Aorta (tissue), 5 donors: ENCODE results near the gene TNXB. TPM values are rescaled to one million over a fixed set of nuclear protein-coding genes. Genes with fewer than 3 reads are reported as not detected.
"Not testable (repeated sequence)": the region's sequence is repeated elsewhere in the genome, so short reads cannot be mapped to it uniquely, and the experiment has no call there.

ENCODE experiments used
- ATAC-seq: fragments of 200-7000 bp; cut with Tn5 transposase; one replicate; pipeline ENCODE4 v1.9.1; 2022; ENCODE audit warnings: moderate library complexity; ENCODE audit not compliant: low FRiP score
- DNase-seq, 2 donors: peaks; one replicate each; pipeline ENCODE4 v3.0.0-alpha.2; 2020
- H3K27ac ChIP-seq, 2 donors: one replicate each; pipeline ENCODE4 v1.5.1; 2013; ENCODE audit warnings: low read length in 2 of 2, mild to moderate bottlenecking in 2 of 2, moderate library complexity in 2 of 2, control low read depth in 1 of 2, inconsistent platforms in 1 of 2, low read depth in 1 of 2
- H3K27me3 ChIP-seq, 2 donors: one replicate each; pipeline ENCODE4 v1.6.1; 2013; ENCODE audit warnings: control low read depth in 1 of 2, low read length in 1 of 2, mild to moderate bottlenecking in 1 of 2, moderate library complexity in 1 of 2; ENCODE audit not compliant: insufficient read depth in 2 of 2, control insufficient read depth in 1 of 2
- H3K36me3 ChIP-seq, 2 donors: one replicate each; pipeline ENCODE4 v1.6.1; 2013; ENCODE audit warnings: control low read depth in 1 of 2, low read length in 1 of 2, mild to moderate bottlenecking in 1 of 2; ENCODE audit not compliant: insufficient read depth in 2 of 2, control insufficient read depth in 1 of 2
- H3K4me1 ChIP-seq, 2 donors: one replicate each; pipeline ENCODE4 v1.6.1; 2013; ENCODE audit warnings: low read length in 2 of 2, control low read depth in 1 of 2, mild to moderate bottlenecking in 1 of 2, moderate library complexity in 1 of 2; ENCODE audit not compliant: insufficient read depth in 2 of 2, control insufficient read depth in 1 of 2
- H3K4me3 ChIP-seq, 2 donors: one replicate each; pipeline ENCODE4 v1.5.1; 2013; ENCODE audit warnings: low read length in 2 of 2, control low read depth in 1 of 2, mild to moderate bottlenecking in 1 of 2
- H3K9me3 ChIP-seq: one replicate; pipeline ENCODE4 v1.6.1; 2013; ENCODE audit warnings: mild to moderate bottlenecking, low read length; ENCODE audit not compliant: control insufficient read depth
- WGBS, 2 donors: extraction: QIAGEN DNeasy Blood & Tissue Kit; methylation state at CpG; one replicate each; pipeline ENCODE4 v1.1.7; 2013; 5-methylcytosine and 5-hydroxymethylcytosine counted together
- intact Hi-C, 2 donors: fragments of 100-400 bp; cut with DNase I; formaldehyde crosslinking; loops; one replicate each; pipeline versions ENCODE4 v1.14.2 to v1.15.0; 2022
- polyA plus RNA-seq, 2 donors: library from polyadenylated mRNA; stranded (reverse); fragments of 200-250 nt; gene quantifications; one replicate each; pipeline ENCODE4 v1.2.3, GENCODE V29; 2013
- total RNA-seq, 2 donors: library from RNA; stranded (reverse); fragmentation: NEBNext Ultra II Directional; extraction: Animal tissue kit (Norgen Biotek cat#: 25700); gene quantifications; one replicate each; pipeline ENCODE4 v1.2.1, GENCODE V29; 2021
- donor health status: healthy with polysubstance abuse.
- donor health status: Bipolar disorder and iron deficiency.
- donor health status: DM: no; HTN: no; CAD: no.
- donor health status: DM: no; HTN: no; CAD: no.
- donor health status: DM: yes; HTN: yes; CAD: no.

TNXB gene
- total and polyA plus RNA-seq, 4 donors, result 11.1 to 441 (median 116) TPM

- Histone ChIP-seq H3K4me1 (no peaks in the 10 kb centered on the region), H3K36me3 (no peaks in the 10 kb centered on the region), H3K27ac (no peak overlapping the region), H3K4me3 (no peak overlapping the region), H3K27me3 (no peaks in the 10 kb centered on the region), H3K9me3 (no peaks in the 10 kb centered on the region)
- DNase-seq (no peak), ATAC-seq (no peak)
- 61% methylated on average over 1 of the region's 1 CpG for WGBS, 2 donors
- intact Hi-C loops, result no loop called here
Observed at GRCh38 chr6:32146287-32146686, 37.1 kb upstream of the TNXB start.

- ATAC-seq, H3K9me3 ChIP-seq, H3K27ac ChIP-seq, intact Hi-C loops, H3K4me3 ChIP-seq, H3K27me3 ChIP-seq, H3K4me1 ChIP-seq, H3K36me3 ChIP-seq: not testable (repeated sequence)
- WGBS, 2 donors, result 80 to 85% methylated on average over 7 of the region's 7 CpGs
- DNase-seq, result peak in 1 of 2 donors; percentile 4
Observed at GRCh38 chr6:32144238-32144637, 35.1 kb upstream of the TNXB start.

DNA sequence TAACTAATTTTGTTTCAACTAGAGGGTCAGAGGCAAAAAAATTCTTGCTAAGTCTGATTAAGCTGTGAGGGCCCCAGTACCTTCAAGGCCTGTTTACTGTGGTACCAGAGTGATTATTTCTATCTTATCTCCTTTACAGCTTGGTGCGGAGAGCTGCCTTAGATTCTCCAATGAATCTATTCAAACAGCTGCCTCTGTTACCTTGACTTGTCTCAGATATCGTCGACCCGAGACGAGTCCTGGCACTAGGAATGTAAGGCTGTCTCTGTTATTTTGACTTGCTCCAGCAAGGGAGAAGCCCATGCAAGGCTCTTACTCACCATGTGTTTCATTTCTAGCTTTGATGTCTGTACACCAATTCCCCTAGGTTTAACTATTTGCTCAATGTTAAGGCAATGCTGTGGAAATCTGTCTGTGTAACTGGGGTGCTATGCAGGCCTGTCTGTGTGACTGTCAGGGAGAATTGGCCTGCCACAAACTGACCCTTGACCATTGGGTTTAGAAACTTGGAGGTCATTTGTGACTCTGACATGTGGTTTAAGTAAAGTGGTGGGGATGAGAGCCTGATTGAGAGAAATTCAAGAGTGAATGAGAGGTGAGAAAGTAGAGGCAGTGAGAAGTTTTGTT is 31.4 kb upstream of the TNXB start:
- 48 to 59% methylated on average over 5 of the region's 5 CpGs for WGBS, 2 donors
- Histone ChIP-seq H3K9me3 (no peaks in the 10 kb centered on the region), H3K27me3 (no peaks in the 10 kb centered on the region), H3K4me3 (no peak overlapping the region), H3K27ac (no peak overlapping the region), H3K36me3 (no peaks in the 10 kb centered on the region), H3K4me1 (no peaks in the 10 kb centered on the region)
- DNase-seq (no peak), ATAC-seq (no peak)
- intact Hi-C loops, result no loop called here

- intact Hi-C loops, result no loop called here
- Histone ChIP-seq H3K4me3 (no peak overlapping the region), H3K4me1 (no peaks in the 10 kb centered on the region), H3K27ac (no peak overlapping the region), H3K9me3 (no peaks in the 10 kb centered on the region), H3K27me3 (no peaks in the 10 kb centered on the region), H3K36me3 (no peaks in the 10 kb centered on the region)
- WGBS, 2 donors, result 46 to 47% methylated on average over 5 of the region's 5 CpGs
- ATAC-seq (no peak), DNase-seq (no peak)
Observed at GRCh38 chr6:32139590-32139989, 30.5 kb upstream of the TNXB start.

GRCh38 chr6:32137454-32137853 is 28.3 kb upstream of the TNXB start:
- Histone ChIP-seq H3K9me3 (no peaks in the 10 kb centered on the region), H3K4me3 (no peak overlapping the region), H3K27ac (no peak overlapping the region), H3K27me3 (no peaks in the 10 kb centered on the region), H3K4me1 (no peaks in the 10 kb centered on the region), H3K36me3 (no peaks in the 10 kb centered on the region)
- DNase-seq (no peak), ATAC-seq (no peak)
- intact Hi-C loops, result no loop called here

DNA sequence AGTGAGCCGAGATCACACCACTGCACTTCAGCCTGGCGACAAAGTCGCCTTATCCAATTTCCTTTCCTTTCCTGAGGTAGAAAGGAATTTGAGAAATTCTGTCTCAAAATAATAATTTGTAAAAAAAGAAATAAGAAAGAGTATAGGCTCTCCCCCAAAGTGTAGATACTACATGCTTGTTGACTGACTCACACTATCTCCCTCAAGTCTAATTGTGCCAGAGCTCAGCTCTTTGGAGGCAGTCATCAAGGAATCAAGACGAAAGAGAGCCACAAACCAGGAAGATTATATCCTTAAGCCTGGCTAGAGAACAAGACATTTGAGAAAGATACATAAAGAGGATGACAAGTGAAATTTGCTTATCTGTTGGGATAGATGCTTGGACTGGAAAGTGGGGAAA is 24.6 kb upstream of the TNXB start:
- intact Hi-C loops, result no loop called here
- WGBS, 2 donors, result 45 to 49% methylated on average over 4 of the region's 4 CpGs
- Histone ChIP-seq H3K27ac (no peak overlapping the region), H3K36me3 (no peaks in the 10 kb centered on the region), H3K4me3 (no peak overlapping the region), H3K4me1 (no peaks in the 10 kb centered on the region), H3K27me3 (no peaks in the 10 kb centered on the region), H3K9me3 (no peaks in the 10 kb centered on the region)
- DNase-seq, result no peak
- ATAC-seq, result no peak

- peaks cover 0 to 2% of the 10 kb centered on the region in 2 donors for H3K4me1 ChIP-seq
- H3K36me3 ChIP-seq, result no peaks in the 10 kb centered on the region
- DNase-seq (peak in 1 of 2 donors; percentile 5), ATAC-seq (no peak)
- no peaks in the 10 kb centered on the region for H3K27me3 ChIP-seq
- H3K4me3 ChIP-seq, result no peak overlapping the region
- no peaks in the 10 kb centered on the region for H3K9me3 ChIP-seq
- intact Hi-C loops, result no loop called here
- H3K27ac ChIP-seq, result no peak overlapping the region
Observed at GRCh38 chr6:32132110-32132509, 23.0 kb upstream of the TNXB start.

DNA sequence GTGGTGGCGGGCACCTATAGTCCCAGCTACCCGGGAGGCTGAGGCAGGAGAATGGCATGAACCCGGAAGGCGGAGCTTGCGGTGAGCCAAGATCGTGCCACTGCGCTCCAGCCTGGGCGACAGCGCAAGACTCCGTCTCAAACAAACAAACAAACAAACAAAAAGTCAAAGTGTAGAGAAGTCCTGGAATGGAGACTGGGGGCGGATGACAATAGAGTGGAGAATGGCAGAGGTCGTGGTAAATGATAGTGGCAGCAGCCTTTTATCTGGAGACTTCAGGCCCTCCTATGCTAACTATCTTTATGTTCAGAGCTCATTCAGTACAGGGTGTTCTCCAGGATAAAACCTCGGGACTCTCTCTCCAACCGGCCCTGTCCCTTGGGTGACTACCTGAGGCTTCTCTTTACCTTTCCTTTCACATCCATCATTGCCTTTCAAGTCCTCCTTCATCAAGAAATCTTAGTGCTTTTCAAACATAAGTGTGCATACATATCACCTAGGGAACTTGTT is 22.4 kb upstream of the TNXB start:
- DNase-seq (peak in 1 of 2 donors; percentile 21), ATAC-seq (no peak)
- intact Hi-C loops, result no loop called here
- WGBS, 2 donors, result 87 to 90% methylated on average over 14 of the region's 14 CpGs
- H3K9me3 ChIP-seq, result no peaks in the 10 kb centered on the region
- H3K27ac ChIP-seq, result no peak overlapping the region
- H3K4me3 ChIP-seq, result no peak overlapping the region
- peaks cover 0 to 2% of the 10 kb centered on the region in 2 donors for H3K4me1 ChIP-seq
- no peaks in the 10 kb centered on the region for H3K36me3 ChIP-seq
- no peaks in the 10 kb centered on the region for H3K27me3 ChIP-seq

DNA sequence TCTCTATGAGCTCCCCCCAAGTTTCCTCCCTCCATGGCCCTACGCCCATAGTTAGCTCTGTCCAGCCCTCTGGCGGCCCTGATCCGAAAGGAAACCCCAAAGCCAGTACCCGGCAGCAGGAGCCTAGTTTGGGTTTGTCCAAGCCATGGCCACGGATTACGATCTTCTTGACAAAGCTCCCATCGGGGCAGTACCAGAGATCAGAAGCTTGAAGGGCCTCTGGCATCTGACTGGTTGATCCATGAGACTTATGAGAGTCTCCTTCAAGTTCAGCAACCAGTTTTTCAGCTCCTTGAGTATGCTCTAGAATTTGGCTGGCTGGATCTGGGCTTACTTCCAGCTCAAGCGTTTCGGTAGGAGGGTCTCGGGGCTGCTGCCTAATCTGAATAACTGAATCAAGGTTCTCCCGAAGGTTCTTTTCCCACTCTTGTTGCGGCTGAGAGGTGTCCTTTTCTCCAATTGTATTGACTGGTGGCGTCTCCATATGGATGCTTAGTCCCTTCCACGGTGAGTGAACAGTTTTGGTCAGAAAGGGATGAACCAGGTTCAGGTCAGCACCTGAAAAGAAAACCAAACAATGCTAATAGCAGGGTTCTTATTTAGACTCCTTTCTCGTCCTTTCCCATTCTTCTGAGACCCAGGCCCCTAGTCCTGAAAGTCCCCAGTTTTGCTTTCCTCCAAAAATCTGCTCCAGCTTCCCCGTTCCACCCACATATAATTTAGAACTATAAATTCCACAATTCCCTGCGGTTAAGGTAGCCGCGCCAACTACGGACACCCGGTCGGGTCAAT is 20.4 kb upstream of the TNXB start:
- no peaks in the 10 kb centered on the region for H3K36me3 ChIP-seq
- H3K27me3 ChIP-seq, result no peaks in the 10 kb centered on the region
- H3K4me3 ChIP-seq, result peak overlapping the region; percentile 48 to 81
- DNase-seq, result no peak
- intact Hi-C loops, result loop anchor here in 1 of 2 donors (1.0 kb wide), 2 partner anchors 25 to 49 kb away; partner anchors contain the start of genes PPT2 and RNF5
- peaks cover 0 to 2% of the 10 kb centered on the region in 2 donors for H3K4me1 ChIP-seq
- ATAC-seq, result peak; percentile 82
- 24 to 28% methylated on average over 22 of the region's 22 CpGs for WGBS, 2 donors
- H3K9me3 ChIP-seq, result no peaks in the 10 kb centered on the region
- peak overlapping the region; percentile 5 to 92 for H3K27ac ChIP-seq
